CD4-positive, alpha-beta memory T cell (primary cell): ENCODE measurements around the gene LGR6. TPM values are rescaled to one million over a fixed set of nuclear protein-coding genes. Genes with fewer than 3 reads are reported as not detected.
A peak's percentile ranks its signal among the peaks of the same experiment; 100 is the strongest.

Experiments used
- CTCF ChIA-PET: fragments of 350-600 bp; sonication (Branson Sonifier 250); formaldehyde crosslinking; loops from one replicate; lab custom pipeline; 2021; ENCODE audit warnings: inconsistent platforms; ENCODE audit not compliant: partially characterized antibody; lab: Charles Lee
- POLR2A ChIA-PET: fragments of 350-600 bp; sonication (Branson Sonifier 250); formaldehyde crosslinking; loops from one replicate; lab custom pipeline; 2021; ENCODE audit not compliant: partially characterized antibody; lab: Charles Lee
- DNase-seq, 5 donors: peaks; one replicate each; pipeline versions ENCODE4 v3.0.0 to v3.0.0-alpha.2; 2020 to 2022; ENCODE audit warnings: mixed read lengths in 1 of 5
- H3K27ac ChIP-seq: one replicate; pipeline ENCODE4 v1.7.0; 2013; ENCODE audit warnings: low read depth, low read length
- H3K27me3 ChIP-seq: 2 replicates; pipeline ENCODE4 v1.7.0; 2013; ENCODE audit warnings: mild to moderate bottlenecking, low read length, moderate library complexity; ENCODE audit not compliant: insufficient read depth
- H3K36me3 ChIP-seq: 2 replicates; pipeline ENCODE4 v1.7.0; 2013; ENCODE audit warnings: mild to moderate bottlenecking, low read length, moderate library complexity; ENCODE audit not compliant: insufficient read depth
- H3K4me1 ChIP-seq: 2 replicates; pipeline ENCODE4 v1.7.0; 2013; ENCODE audit warnings: mild to moderate bottlenecking, low read length, moderate library complexity; ENCODE audit not compliant: insufficient read depth
- H3K4me3 ChIP-seq, 2 donors: one replicate each; pipeline ENCODE4 v1.7.0; 2013; ENCODE audit warnings: low read length in 2 of 2, mild to moderate bottlenecking in 1 of 2
- H3K9me3 ChIP-seq, 2 donors: one replicate each; pipeline ENCODE4 v1.7.0; 2013; ENCODE audit warnings: low read length in 2 of 2, control low read depth in 1 of 2; ENCODE audit not compliant: control insufficient read depth in 1 of 2
- H3K27ac Mint-ChIP-seq, 7 donors: one replicate each; pipeline ENCODE4 v1.8.0; 2020 to 2021; ENCODE audit warnings: mixed read lengths in 7 of 7, mild to moderate bottlenecking in 6 of 7, inconsistent platforms in 3 of 7, moderate library complexity in 3 of 7
- H3K27me3 Mint-ChIP-seq, 2 donors: one replicate each; pipeline ENCODE4 v1.8.0; 2020 to 2021; ENCODE audit warnings: mixed read lengths in 2 of 2
- H3K36me3 Mint-ChIP-seq, 2 donors: one replicate each; pipeline ENCODE4 v1.8.0; 2020 to 2021; ENCODE audit warnings: mixed read lengths in 2 of 2, inconsistent platforms in 1 of 2, mild to moderate bottlenecking in 1 of 2
- H3K4me1 Mint-ChIP-seq, 4 donors: one replicate each; pipeline ENCODE4 v1.8.0; 2020 to 2021; ENCODE audit warnings: mixed read lengths in 4 of 4, mild to moderate bottlenecking in 1 of 4
- H3K4me3 Mint-ChIP-seq, 8 donors: one replicate each; pipeline ENCODE4 v1.8.0; 2020 to 2021; ENCODE audit warnings: mixed read lengths in 8 of 8, mild to moderate bottlenecking in 7 of 8, moderate library complexity in 6 of 8, inconsistent platforms in 3 of 8
- H3K9me3 Mint-ChIP-seq, 8 donors: one replicate each; pipeline ENCODE4 v1.8.0; 2020 to 2021; ENCODE audit warnings: mixed read lengths in 8 of 8, mild to moderate bottlenecking in 5 of 8, inconsistent platforms in 3 of 8, moderate library complexity in 1 of 8
- intact Hi-C: fragments of 100-400 bp; cut with micrococcal nuclease; formaldehyde crosslinking; loops from one replicate; pipeline ENCODE4 v1.15.1; 2023
- polyA plus RNA-seq, 2 donors: library from polyadenylated mRNA; unstranded; fragments of 300-500 nt; fragmentation: Illumina TruSeq; gene quantifications; one replicate each; pipeline ENCODE4 v1.2.3, GENCODE V29; 2021
- total RNA-seq, 2 experiments: library from RNA; stranded (reverse); gene quantifications; one replicate each; pipeline ENCODE4 v1.2.3, GENCODE V29; 2021

LGR6 gene
- total and polyA plus RNA-seq, 4 experiments from 2014 or later = 0.16 to 0.33 (median 0.17) TPM; not detected in 1

DNA sequence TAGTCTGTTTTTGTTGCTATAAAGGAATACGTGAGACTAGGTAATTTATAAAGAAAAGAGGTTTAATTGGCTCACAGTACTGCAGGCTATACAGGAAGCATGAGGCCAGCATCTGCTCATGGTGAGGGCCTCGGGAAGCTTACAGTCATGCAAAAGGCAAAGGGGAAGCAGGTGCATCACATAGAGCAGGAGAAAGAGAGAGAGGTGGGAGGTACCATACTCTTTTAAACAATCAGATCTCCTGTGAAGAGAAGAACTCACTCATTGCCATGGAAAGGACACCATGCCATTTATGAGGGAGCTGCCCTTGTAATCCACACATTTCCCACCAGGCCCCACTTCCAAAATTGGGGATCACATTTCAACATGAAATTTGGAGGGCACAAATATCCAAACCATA lies 167.6 kb downstream of the LGR6 start:
- intact Hi-C loops = no loop called here
- H3K4me3 Mint-ChIP-seq = no peak overlapping the region
- ChIA-PET POLR2A (no interaction called here), CTCF (no interaction called here)
- H3K9me3 ChIP-seq = no peaks in the 10 kb centered on the region
- H3K27me3 Mint-ChIP-seq = no peaks in the 10 kb centered on the region
- no peaks in the 10 kb centered on the region for H3K9me3 Mint-ChIP-seq
- peaks cover 0 to 7% of the 10 kb centered on the region in 2 donors for H3K36me3 Mint-ChIP-seq
- H3K27me3 ChIP-seq = no peaks in the 10 kb centered on the region
- no peak for DNase-seq
- no peak overlapping the region for H3K27ac Mint-ChIP-seq
- H3K36me3 ChIP-seq = no peaks in the 10 kb centered on the region
- H3K4me1 ChIP-seq = no peaks in the 10 kb centered on the region
- peaks cover 0 to 18% (median 7%) of the 10 kb centered on the region in 4 donors for H3K4me1 Mint-ChIP-seq
- no peak overlapping the region for H3K27ac ChIP-seq
- H3K4me3 ChIP-seq = no peak overlapping the region

DNA sequence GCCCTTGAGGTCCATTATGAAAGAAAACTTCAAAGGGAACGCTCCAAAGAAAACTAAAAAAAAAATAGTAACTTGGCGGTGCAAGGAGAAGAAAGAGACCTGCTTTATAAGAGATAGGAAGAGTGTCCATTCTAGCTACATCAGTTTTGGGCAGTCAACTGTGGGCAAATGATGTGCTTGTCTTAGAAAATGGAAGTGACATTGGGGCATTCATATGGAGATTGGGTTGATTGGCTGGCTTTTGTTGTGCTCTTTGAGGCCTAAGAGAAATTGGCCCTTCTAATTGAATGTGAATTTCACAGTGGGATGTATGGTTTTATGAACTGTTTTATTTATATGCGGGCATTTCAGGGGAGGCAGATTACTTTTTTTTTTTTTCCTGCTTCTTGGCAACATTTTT lies 168.1 kb downstream of the LGR6 start:
- peaks cover 0 to 15% (median 6%) of the 10 kb centered on the region in 4 donors for H3K4me1 Mint-ChIP-seq
- Histone ChIP-seq H3K4me1 (no peaks in the 10 kb centered on the region), H3K27ac (no peak overlapping the region), H3K36me3 (no peaks in the 10 kb centered on the region), H3K27me3 (no peaks in the 10 kb centered on the region), H3K9me3 (no peaks in the 10 kb centered on the region), H3K4me3 (no peak overlapping the region)
- peak overlapping the region in 2 of 7 donors; percentile 11 to 37 for H3K27ac Mint-ChIP-seq
- ChIA-PET POLR2A (no interaction called here), CTCF (no interaction called here)
- no peak for DNase-seq
- no peaks in the 10 kb centered on the region for H3K27me3 Mint-ChIP-seq
- H3K36me3 Mint-ChIP-seq = peaks cover 0 to 4% of the 10 kb centered on the region in 2 donors
- intact Hi-C loops = no loop called here
- H3K9me3 Mint-ChIP-seq = no peaks in the 10 kb centered on the region
- H3K4me3 Mint-ChIP-seq = no peak overlapping the region

DNA sequence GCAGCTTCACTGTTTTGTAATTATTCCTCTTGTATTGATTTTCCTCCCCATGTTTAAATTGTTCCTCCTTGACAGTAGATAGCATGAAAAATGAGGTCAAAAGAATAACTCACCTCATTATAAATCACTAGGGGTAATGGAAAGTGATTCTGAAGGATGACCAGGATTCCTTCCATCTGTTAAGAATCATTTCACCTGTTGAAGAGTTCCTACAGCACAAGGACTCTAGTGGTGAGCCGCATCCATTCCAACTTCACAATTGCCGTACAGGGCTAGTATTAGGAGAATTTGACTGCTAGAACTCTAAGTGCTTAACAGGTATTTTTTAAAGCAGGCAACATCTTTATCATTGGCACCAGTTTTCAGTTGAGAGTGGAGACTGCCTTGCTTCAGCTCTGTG lies 168.6 kb downstream of the LGR6 start:
- no peaks in the 10 kb centered on the region for H3K27me3 ChIP-seq
- H3K4me1 Mint-ChIP-seq = peaks cover 0 to 15% (median 5%) of the 10 kb centered on the region in 4 donors

GRCh38 chr1:202365092-202365815 lies 171.7 kb downstream of the LGR6 start:
- no peaks in the 10 kb centered on the region for H3K27me3 ChIP-seq
- H3K4me1 ChIP-seq = no peaks in the 10 kb centered on the region
- DNase-seq = no peak
- no peaks in the 10 kb centered on the region for H3K9me3 ChIP-seq
- H3K9me3 Mint-ChIP-seq = no peaks in the 10 kb centered on the region
- intact Hi-C loops = no loop called here
- H3K36me3 Mint-ChIP-seq = peaks cover 0 to 10% of the 10 kb centered on the region in 2 donors
- H3K27me3 Mint-ChIP-seq = no peaks in the 10 kb centered on the region
- peaks cover 0 to 11% (median 6%) of the 10 kb centered on the region in 4 donors for H3K4me1 Mint-ChIP-seq
- H3K36me3 ChIP-seq = no peaks in the 10 kb centered on the region
- no peak overlapping the region for H3K4me3 ChIP-seq
- ChIA-PET POLR2A (interaction anchor here (1.5 kb wide), 1 partner anchor 16 kb away, joined by 3 read pairs; no protein-coding TSS in a partner anchor), CTCF (interaction anchor here (0.6 to 0.7 kb wide), 2 partner anchors 20 to 1502 kb away, joined by 3 read pairs; no protein-coding TSS in a partner anchor)
- no peak overlapping the region for H3K27ac ChIP-seq
- H3K27ac Mint-ChIP-seq = no peak overlapping the region
- H3K4me3 Mint-ChIP-seq = no peak overlapping the region

More for the DNA sequence above, 168.6 kb downstream of the LGR6 start:
- H3K4me1 ChIP-seq = no peaks in the 10 kb centered on the region
- H3K9me3 ChIP-seq = no peaks in the 10 kb centered on the region
- H3K36me3 Mint-ChIP-seq = peaks cover 0 to 4% of the 10 kb centered on the region in 2 donors
- H3K36me3 ChIP-seq = no peaks in the 10 kb centered on the region
- H3K9me3 Mint-ChIP-seq = no peaks in the 10 kb centered on the region
- H3K4me3 Mint-ChIP-seq = no peak overlapping the region
- H3K27ac Mint-ChIP-seq = no peak overlapping the region
- intact Hi-C loops = no loop called here
- H3K27ac ChIP-seq = no peak overlapping the region
- no peak for DNase-seq
- no peaks in the 10 kb centered on the region for H3K27me3 Mint-ChIP-seq
- CTCF ChIA-PET = no interaction called here
- POLR2A ChIA-PET = no interaction called here
- H3K4me3 ChIP-seq = no peak overlapping the region

- Mint-ChIP-seq H3K9me3 (no peaks in the 10 kb centered on the region), H3K27me3 (no peaks in the 10 kb centered on the region), H3K4me3 (no peak overlapping the region), H3K4me1 (peaks cover 0 to 6% (median under 1%) of the 10 kb centered on the region in 4 donors), H3K27ac (peak overlapping the region in 1 of 7 donors; percentile 53), H3K36me3 (peaks cover 0 to 7% of the 10 kb centered on the region in 2 donors)
- Histone ChIP-seq H3K4me3 (no peak overlapping the region), H3K4me1 (no peaks in the 10 kb centered on the region), H3K27me3 (no peaks in the 10 kb centered on the region), H3K36me3 (no peaks in the 10 kb centered on the region), H3K27ac (no peak overlapping the region), H3K9me3 (no peaks in the 10 kb centered on the region)
- intact Hi-C loops = no loop called here
- DNase-seq = no peak
- ChIA-PET POLR2A (no interaction called here), CTCF (no interaction called here)
Observed at GRCh38 chr1:202367271-202367670, 173.7 kb downstream of the LGR6 start.

Other genes starting within 250 kb of the LGR6 start
- not detected for gene LMOD1, start 247.3 kb upstream of the LGR6 start, total RNA-seq
- gene LMOD1, start 247.3 kb upstream of the LGR6 start, polyA plus RNA-seq = not detected
- 10 to 100 TPM; 26.0 to 27.1 TPM for gene TIMM17A, start 238.3 kb upstream of the LGR6 start, total RNA-seq
- 10 to 100 TPM; 28.4 to 29.2 TPM for gene TIMM17A, start 238.3 kb upstream of the LGR6 start, polyA plus RNA-seq
- gene RNPEP, start 211.2 kb upstream of the LGR6 start, total RNA-seq = 10 to 100 TPM; 25.9 to 29.1 TPM
- gene RNPEP, start 211.2 kb upstream of the LGR6 start, polyA plus RNA-seq = 10 to 100 TPM; 30.3 to 41.4 TPM
- gene ELF3, start 183.2 kb upstream of the LGR6 start, total RNA-seq = 1 to 10 TPM in 1 of 2 experiments, under 1 TPM in 1; 0.33 to 1.1 TPM
- gene ELF3, start 183.2 kb upstream of the LGR6 start, polyA plus RNA-seq = under 1 TPM in 1 of 2 donors, not detected in 1; 0.17 TPM
- not detected for gene GPR37L1, start 70.9 kb upstream of the LGR6 start, total RNA-seq
- under 1 TPM in 1 of 2 donors, not detected in 1; 0.07 TPM for gene GPR37L1, start 70.9 kb upstream of the LGR6 start, polyA plus RNA-seq
- 10 to 100 TPM; 48.1 to 55.0 TPM for gene ARL8A, start 49.1 kb upstream of the LGR6 start, total RNA-seq
- gene ARL8A, start 49.1 kb upstream of the LGR6 start, polyA plus RNA-seq = 10 to 100 TPM in 1 of 2 donors, 1 to 10 TPM in 1; 7.1 to 10.8 TPM
- gene PTPN7, start 33.2 kb upstream of the LGR6 start, total RNA-seq = 10 to 100 TPM; 67.6 to 68.4 TPM
- 10 to 100 TPM; 50.5 to 84.1 TPM for gene PTPN7, start 33.2 kb upstream of the LGR6 start, polyA plus RNA-seq
- gene UBE2T, start 148.1 kb downstream of the LGR6 start, total RNA-seq = 1 to 10 TPM; 3.9 to 4.2 TPM
- gene UBE2T, start 148.1 kb downstream of the LGR6 start, polyA plus RNA-seq = 1 to 10 TPM; 6.8 to 7.1 TPM
- 10 to 100 TPM; 28.2 to 33.7 TPM for gene PPP1R12B, start 154.9 kb downstream of the LGR6 start, total RNA-seq
- 1 to 10 TPM; 1.9 to 5.9 TPM for gene PPP1R12B, start 154.9 kb downstream of the LGR6 start, polyA plus RNA-seq